Neural cell (in vitro differentiated cells): ENCODE data around the gene RNGTT. TPM values are rescaled to one million over a fixed set of nuclear protein-coding genes. Genes with fewer than 3 reads are reported as not detected.

Experiments used
- H2AFZ ChIP-seq: fragments of 200-600, 300-800 bp; sonication (generic), shearing (Covaris generic); 2 replicates; pipeline ENCODE4 v1.6.0; 2014; ENCODE audit warnings: low read depth, mild to moderate bottlenecking, antibody characterized with exemption, low read length, moderate library complexity
- H3F3A ChIP-seq: fragments of 200-600 bp; shearing (Covaris generic); 2 replicates; pipeline ENCODE4 v1.6.1; 2016; ENCODE audit warnings: mild to moderate bottlenecking, moderate library complexity, mixed read lengths, antibody characterized with exemption, low read length; ENCODE audit not compliant: insufficient read depth, poor library complexity, severe bottlenecking
- H3K27ac ChIP-seq: fragments of 200-600, 300-800 bp; sonication (generic), shearing (Covaris generic); 2 replicates; pipeline ENCODE4 v1.5.1; 2014; ENCODE audit warnings: mild to moderate bottlenecking, low read length, moderate library complexity
- H3K27me3 ChIP-seq: fragments of 300-800, 200-600 bp; sonication (generic), shearing (Covaris generic); 2 replicates; pipeline ENCODE4 v1.6.0; 2014; ENCODE audit warnings: mild to moderate bottlenecking, low read depth, low read length, moderate library complexity; ENCODE audit not compliant: insufficient read depth
- H3K36me3 ChIP-seq: fragments of 300-800, 200-600 bp; sonication (generic), shearing (Covaris generic); 2 replicates; pipeline ENCODE4 v1.5.1; 2014; ENCODE audit warnings: mild to moderate bottlenecking, antibody characterized with exemption, low read length, moderate library complexity; ENCODE audit not compliant: insufficient read depth
- H3K4me2 ChIP-seq: fragments of 300-800, 200-600 bp; sonication (generic), shearing (Covaris generic); 2 replicates; pipeline ENCODE4 v1.6.0; 2014; ENCODE audit warnings: mild to moderate bottlenecking, low read length
- H3K4me3 ChIP-seq: fragments of 300-800, 200-600 bp; sonication (generic), shearing (Covaris generic); 2 replicates; pipeline ENCODE4 v1.5.1; 2014; ENCODE audit warnings: mild to moderate bottlenecking, low read length, moderate library complexity
- H3K79me2 ChIP-seq: fragments of 200-600 bp; shearing (Covaris generic); replicated peaks from 2 replicates; pipeline ENCODE4 v1.6.0; 2014; ENCODE audit warnings: mild to moderate bottlenecking, low read length, moderate library complexity; ENCODE audit not compliant: insufficient read depth
- H3K9ac ChIP-seq: fragments of 300-800, 200-600 bp; sonication (generic), shearing (Covaris generic); 2 replicates; pipeline ENCODE4 v1.6.1; 2016; ENCODE audit warnings: mild to moderate bottlenecking, low read length, mixed read lengths
- H3K9me2 ChIP-seq: fragments of 200-600 bp; shearing (Covaris generic); 2 replicates; pipeline ENCODE4 v1.6.1; 2016; ENCODE audit warnings: mild to moderate bottlenecking, low read length, mixed read lengths; ENCODE audit not compliant: insufficient read depth
- H3K9me3 ChIP-seq: fragments of 200-600, 300-800 bp; sonication (generic), shearing (Covaris generic); 2 replicates; pipeline ENCODE4 v1.6.1; 2016; ENCODE audit warnings: mild to moderate bottlenecking, mixed run types, low read length, moderate library complexity, mixed read lengths
- H4K20me1 ChIP-seq: fragments of 200-600 bp; shearing (Covaris generic); 2 replicates; pipeline ENCODE4 v1.6.1; 2016; ENCODE audit warnings: mild to moderate bottlenecking, mixed run types; ENCODE audit not compliant: insufficient read depth
- CTCF ChIP-seq: fragments of 450-650 bp; IDR thresholded peaks from 2 replicates; pipeline ENCODE4 v1.5.1; 2014; ENCODE audit warnings: antibody characterized with exemption, mild to moderate bottlenecking, moderate library complexity; ENCODE audit not compliant: poor library complexity, severe bottlenecking
- EP300 ChIP-seq: fragments of 450-650 bp; conservative IDR thresholded peaks from 2 replicates; pipeline ENCODE4 v1.6.1; 2014; ENCODE audit warnings: antibody characterized with exemption, mild to moderate bottlenecking, moderate library complexity; ENCODE audit not compliant: poor library complexity, severe bottlenecking
- EZH2 ChIP-seq: fragments of 200-600, 300-800 bp; shearing (Covaris generic), sonication (generic); IDR thresholded peaks from 2 replicates; pipeline ENCODE4 v1.6.1; 2014; ENCODE audit warnings: antibody characterized with exemption, low read length, borderline replicate concordance, mild to moderate bottlenecking; ENCODE audit not compliant: insufficient read depth, poor library complexity, severe bottlenecking
- MXI1 ChIP-seq: fragments of 450-650 bp; conservative IDR thresholded peaks from 2 replicates; pipeline ENCODE4 v1.6.1; 2014; ENCODE audit warnings: antibody characterized with exemption, mild to moderate bottlenecking; ENCODE audit not compliant: poor library complexity, severe bottlenecking
- POLR2AphosphoS5 ChIP-seq: IDR thresholded peaks from 2 replicates; pipeline ENCODE4 v1.6.1; 2012
- RAD21 ChIP-seq: fragments of 450-650 bp; conservative IDR thresholded peaks from 2 replicates; pipeline ENCODE4 v1.6.1; 2014; ENCODE audit warnings: antibody characterized with exemption, mild to moderate bottlenecking, moderate library complexity
- REST ChIP-seq: IDR thresholded peaks from 2 replicates; pipeline ENCODE4 v1.6.1; 2012; ENCODE audit warnings: borderline replicate concordance
- SMC3 ChIP-seq: fragments of 450-650 bp; conservative IDR thresholded peaks from 2 replicates; pipeline ENCODE4 v1.6.1; 2014; ENCODE audit warnings: antibody characterized with exemption, mild to moderate bottlenecking, moderate library complexity; ENCODE audit not compliant: poor library complexity
- TAF1 ChIP-seq: IDR thresholded peaks from 2 replicates; pipeline ENCODE4 v1.6.1; 2012; ENCODE audit warnings: low read depth
- polyA plus RNA-seq: library from polyadenylated mRNA; depleted of rRNA; stranded (reverse); fragments of >200 nt; gene quantifications from 2 replicates; pipeline ENCODE4 v1.2.3, GENCODE V29; 2014

The RNGTT gene
- polyA plus RNA-seq, 1 donor from 2014 or later: 28.3 TPM

GRCh38 chr6:88975369-88975768, 12.0 kb upstream of the RNGTT start:
- no peaks in the 10 kb centered on the region for H3K27me3 ChIP-seq
- H3K4me3 ChIP-seq: no peak overlapping the region
- no peaks in the 10 kb centered on the region for H3K79me2 ChIP-seq
- H4K20me1 ChIP-seq: no peaks in the 10 kb centered on the region
- TF ChIP-seq MXI1: no peak
- TF ChIP-seq CTCF: no peak
- no peak for TF ChIP-seq EZH2
- no peak for TF ChIP-seq REST
- TF ChIP-seq EP300: no peak
- TF ChIP-seq RAD21: no peak
- no peaks in the 10 kb centered on the region for H3F3A ChIP-seq
- no peaks in the 10 kb centered on the region for H3K9me3 ChIP-seq
- no peaks in the 10 kb centered on the region for H3K36me3 ChIP-seq
- no peak overlapping the region for H3K27ac ChIP-seq
- H3K9ac ChIP-seq: no peak overlapping the region
- no peak overlapping the region for H2AFZ ChIP-seq
- no peak overlapping the region for H3K4me2 ChIP-seq
- no peaks in the 10 kb centered on the region for H3K9me2 ChIP-seq

GRCh38 chr6:88972504-88973423, 9.3 kb upstream of the RNGTT start:
- Histone ChIP-seq H4K20me1 (no peaks in the 10 kb centered on the region), H3K36me3 (no peaks in the 10 kb centered on the region), H2AFZ (no peak overlapping the region), H3F3A (no peaks in the 10 kb centered on the region), H3K9me2 (no peaks in the 10 kb centered on the region), H3K9ac (no peak overlapping the region), H3K79me2 (no peaks in the 10 kb centered on the region), H3K4me3 (no peak overlapping the region), H3K27me3 (no peaks in the 10 kb centered on the region), H3K4me2 (no peak overlapping the region), H3K27ac (no peak overlapping the region), H3K9me3 (no peaks in the 10 kb centered on the region)
- TF ChIP-seq RAD21 (no peak), EP300 (no peak), EZH2 (no peak), POLR2AphosphoS5 (no peak), SMC3 (no peak), CTCF (no peak), MXI1 (no peak), REST (no peak), TAF1 (no peak)
